ENCODE data around the gene CELA3A.

DNA sequence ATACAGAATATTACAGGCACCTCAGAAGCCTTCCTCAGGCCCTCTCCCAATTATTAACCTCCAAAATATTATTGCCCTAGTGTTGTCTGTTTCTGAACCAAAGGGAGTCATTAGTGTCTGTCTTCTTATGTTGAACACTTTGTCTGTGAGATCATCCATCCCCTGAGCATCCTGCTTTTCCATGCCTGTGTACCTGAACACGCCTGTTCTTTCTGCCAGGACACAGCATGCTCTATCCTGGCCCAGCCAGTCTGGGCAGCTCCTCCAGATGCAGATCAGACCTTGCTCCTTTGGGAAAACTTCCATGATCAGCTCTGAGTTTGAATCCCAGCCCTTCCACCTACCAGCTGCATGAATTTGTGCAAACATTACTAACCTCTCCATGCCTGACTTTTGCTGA, 40.0 kb downstream of the CELA3A start:
- TF ChIP-seq, protein P1, sequence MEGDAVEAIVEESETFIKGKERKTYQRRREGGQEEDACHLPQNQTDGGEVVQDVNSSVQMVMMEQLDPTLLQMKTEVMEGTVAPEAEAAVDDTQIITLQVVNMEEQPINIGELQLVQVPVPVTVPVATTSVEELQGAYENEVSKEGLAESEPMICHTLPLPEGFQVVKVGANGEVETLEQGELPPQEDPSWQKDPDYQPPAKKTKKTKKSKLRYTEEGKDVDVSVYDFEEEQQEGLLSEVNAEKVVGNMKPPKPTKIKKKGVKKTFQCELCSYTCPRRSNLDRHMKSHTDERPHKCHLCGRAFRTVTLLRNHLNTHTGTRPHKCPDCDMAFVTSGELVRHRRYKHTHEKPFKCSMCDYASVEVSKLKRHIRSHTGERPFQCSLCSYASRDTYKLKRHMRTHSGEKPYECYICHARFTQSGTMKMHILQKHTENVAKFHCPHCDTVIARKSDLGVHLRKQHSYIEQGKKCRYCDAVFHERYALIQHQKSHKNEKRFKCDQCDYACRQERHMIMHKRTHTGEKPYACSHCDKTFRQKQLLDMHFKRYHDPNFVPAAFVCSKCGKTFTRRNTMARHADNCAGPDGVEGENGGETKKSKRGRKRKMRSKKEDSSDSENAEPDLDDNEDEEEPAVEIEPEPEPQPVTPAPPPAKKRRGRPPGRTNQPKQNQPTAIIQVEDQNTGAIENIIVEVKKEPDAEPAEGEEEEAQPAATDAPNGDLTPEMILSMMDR (IDR thresholded peaks at IDR 0.05; ENCODE audit: low read depth, low read length, poor library complexity, severe bottlenecking) = no peak
- no peak for TF ChIP-seq EZH2phosphoT487 (IDR thresholded peaks at IDR 0.05; ENCODE audit: borderline replicate concordance, low read length)
